Measurements from ENCODE around the gene SLC26A9. TPM values are rescaled to one million over a fixed set of nuclear protein-coding genes. Genes with fewer than 3 reads are reported as not detected.

The SLC26A9 gene
- total RNA-seq, 1 experiment from 2014 or later, result not detected

DNA sequence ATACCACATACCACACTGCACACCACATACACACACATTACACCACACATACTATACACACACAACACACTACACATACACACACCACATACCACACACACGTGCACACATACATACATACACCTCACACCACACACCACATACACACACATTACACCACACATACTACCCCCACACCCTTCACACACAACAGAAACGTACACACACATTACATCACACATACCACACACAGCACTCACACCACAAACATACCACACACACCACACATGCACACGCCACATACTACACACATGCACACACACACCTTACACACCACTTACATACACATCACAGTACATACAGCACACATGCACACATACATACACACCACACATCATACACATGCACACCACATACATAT lies 31.5 kb upstream of the SLC26A9 start:
- POLR2A ChIA-PET, result no interaction called here
- H3K4me1 ChIP-seq (ENCODE audit: control insufficient read depth, insufficient read depth, low read length), result no peaks in the 10 kb centered on the region
- intact Hi-C loops (cut with micrococcal nuclease; ENCODE audit: unreplicated experiment), result no loop called here
- TF ChIP-seq TCF7L2 (IDR thresholded peaks at IDR 0.05; ENCODE audit: low read depth, low read length) (no peak), SIN3A (IDR thresholded peaks at IDR 0.05; ENCODE audit: borderline replicate concordance, insufficient read depth, low read depth, low read length) (no peak), POLR2AphosphoS5 (IDR thresholded peaks at IDR 0.05; ENCODE audit: low read depth, low read length) (no peak), CTCF (IDR thresholded peaks at IDR 0.05) (no peak)
- TF ChIP-seq, protein P1, sequence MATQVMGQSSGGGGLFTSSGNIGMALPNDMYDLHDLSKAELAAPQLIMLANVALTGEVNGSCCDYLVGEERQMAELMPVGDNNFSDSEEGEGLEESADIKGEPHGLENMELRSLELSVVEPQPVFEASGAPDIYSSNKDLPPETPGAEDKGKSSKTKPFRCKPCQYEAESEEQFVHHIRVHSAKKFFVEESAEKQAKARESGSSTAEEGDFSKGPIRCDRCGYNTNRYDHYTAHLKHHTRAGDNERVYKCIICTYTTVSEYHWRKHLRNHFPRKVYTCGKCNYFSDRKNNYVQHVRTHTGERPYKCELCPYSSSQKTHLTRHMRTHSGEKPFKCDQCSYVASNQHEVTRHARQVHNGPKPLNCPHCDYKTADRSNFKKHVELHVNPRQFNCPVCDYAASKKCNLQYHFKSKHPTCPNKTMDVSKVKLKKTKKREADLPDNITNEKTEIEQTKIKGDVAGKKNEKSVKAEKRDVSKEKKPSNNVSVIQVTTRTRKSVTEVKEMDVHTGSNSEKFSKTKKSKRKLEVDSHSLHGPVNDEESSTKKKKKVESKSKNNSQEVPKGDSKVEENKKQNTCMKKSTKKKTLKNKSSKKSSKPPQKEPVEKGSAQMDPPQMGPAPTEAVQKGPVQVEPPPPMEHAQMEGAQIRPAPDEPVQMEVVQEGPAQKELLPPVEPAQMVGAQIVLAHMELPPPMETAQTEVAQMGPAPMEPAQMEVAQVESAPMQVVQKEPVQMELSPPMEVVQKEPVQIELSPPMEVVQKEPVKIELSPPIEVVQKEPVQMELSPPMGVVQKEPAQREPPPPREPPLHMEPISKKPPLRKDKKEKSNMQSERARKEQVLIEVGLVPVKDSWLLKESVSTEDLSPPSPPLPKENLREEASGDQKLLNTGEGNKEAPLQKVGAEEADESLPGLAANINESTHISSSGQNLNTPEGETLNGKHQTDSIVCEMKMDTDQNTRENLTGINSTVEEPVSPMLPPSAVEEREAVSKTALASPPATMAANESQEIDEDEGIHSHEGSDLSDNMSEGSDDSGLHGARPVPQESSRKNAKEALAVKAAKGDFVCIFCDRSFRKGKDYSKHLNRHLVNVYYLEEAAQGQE (IDR thresholded peaks at IDR 0.05; ENCODE audit: insufficient read depth in 1 of 2, low read depth in 2 of 2, low read length in 1 of 2), result no peak
- H3K4me3 ChIP-seq (ENCODE audit: low read depth in 2 of 2, low read length in 2 of 2), result no peak overlapping the region
- H3K27me3 ChIP-seq (ENCODE audit: control insufficient read depth, insufficient read depth, low read length), result no peaks in the 10 kb centered on the region; the same call in 1 of the 2 replicates
- no TSS peak for BruUV-seq (replicated peaks)
- no peaks in the 10 kb centered on the region for H3K36me3 ChIP-seq (ENCODE audit: control insufficient read depth, insufficient read depth, low read length)
- in situ Hi-C loops (cut with HindIII; ENCODE audit: low pct_unique_long_range_greater_than_20kb, low sequenced_read_pairs), result no loop called here
- no peak overlapping the region for H3K27ac ChIP-seq (ENCODE audit: low read length)
- ATAC-seq (no peak), DNase-seq (ENCODE audit: low read depth, low spot score) (no peak)
- H3K9me3 ChIP-seq (ENCODE audit: control insufficient read depth, insufficient read depth, low read depth, low read length), result no peaks in the 10 kb centered on the region
- CTCF ChIA-PET, result no interaction called here

- H3K9me3 ChIP-seq (ENCODE audit: control insufficient read depth, insufficient read depth, low read depth, low read length), result no peaks in the 10 kb centered on the region
- no peaks in the 10 kb centered on the region for H3K36me3 ChIP-seq (ENCODE audit: control insufficient read depth, insufficient read depth, low read length)
- no peak for DNase-seq (ENCODE audit: low read depth, low spot score)
- intact Hi-C loops (cut with micrococcal nuclease; ENCODE audit: unreplicated experiment) (no loop called here), in situ Hi-C loops (cut with HindIII; ENCODE audit: low pct_unique_long_range_greater_than_20kb, low sequenced_read_pairs) (no loop called here)
- ATAC-seq, result no peak
- ChIA-PET POLR2A (no interaction called here), CTCF (no interaction called here)
- no peak overlapping the region for H3K4me3 ChIP-seq (ENCODE audit: low read depth in 2 of 2, low read length in 2 of 2)
- TF ChIP-seq, protein P1 (IDR thresholded peaks at IDR 0.05; ENCODE audit: insufficient read depth in 1 of 2, low read depth in 2 of 2, low read length in 1 of 2), result no peak
- no peak for TF ChIP-seq POLR2AphosphoS5 (IDR thresholded peaks at IDR 0.05; ENCODE audit: low read depth, low read length)
- TF ChIP-seq SIN3A (IDR thresholded peaks at IDR 0.05; ENCODE audit: borderline replicate concordance, insufficient read depth, low read depth, low read length), result no peak
- TF ChIP-seq TCF7L2 (IDR thresholded peaks at IDR 0.05; ENCODE audit: low read depth, low read length), result no peak
- TF ChIP-seq CTCF (IDR thresholded peaks at IDR 0.05), result no peak
- H3K4me1 ChIP-seq (ENCODE audit: control insufficient read depth, insufficient read depth, low read length), result no peaks in the 10 kb centered on the region
- H3K27me3 ChIP-seq (ENCODE audit: control insufficient read depth, insufficient read depth, low read length), result no peaks in the 10 kb centered on the region; the same call in 1 of the 2 replicates
- no TSS peak for BruUV-seq (replicated peaks)
- no peak overlapping the region for H3K27ac ChIP-seq (ENCODE audit: low read length)
Observed at GRCh38 chr1:205973377-205974232, 30.3 kb upstream of the SLC26A9 start.
